ENCODE measurements around the gene SAV1.

DNA sequence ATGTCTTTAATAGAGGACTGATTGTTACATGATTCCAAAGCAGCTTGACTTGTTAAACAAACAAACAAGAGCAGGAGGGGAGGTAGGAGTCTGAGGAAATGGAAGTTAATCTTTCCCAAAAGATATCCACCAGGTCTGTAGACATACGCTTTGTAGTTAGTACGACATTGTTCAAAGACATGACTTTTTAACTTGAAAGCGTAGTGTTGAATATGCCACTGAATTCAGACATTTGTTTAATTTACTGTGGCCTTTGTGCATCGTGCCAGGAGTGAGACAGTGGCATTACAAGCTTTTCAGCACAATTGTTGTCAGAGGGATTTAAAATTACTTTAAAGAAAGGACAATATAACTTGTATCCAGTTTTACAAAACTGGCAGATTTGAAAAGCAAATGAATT, 53.0 kb downstream of the SAV1 start:
- no peak for TF ChIP-seq EZH2 (IDR thresholded peaks at IDR 0.05; ENCODE audit: borderline replicate concordance, insufficient read depth, low read depth, low read length, poor library complexity, severe bottlenecking)
- TF ChIP-seq CTCF (IDR thresholded peaks at IDR 0.05) = no peak
